PC-3 (cell line): ENCODE measurements around the gene C6orf89. TPM values are rescaled to one million over a fixed set of nuclear protein-coding genes. Genes with fewer than 3 reads are reported as not detected.
"Not testable (repeated sequence)": the region's sequence is repeated elsewhere in the genome, so short reads cannot be mapped to it uniquely, and the experiment has no call there.

Source experiments
- ATAC-seq: fragments of 200-7000 bp; cut with Tn5 transposase; 2 replicates; pipeline ENCODE4 v1.9.1; 2020; ENCODE audit warnings: mild to moderate bottlenecking, moderate library complexity
- BruUV-seq: library from RNA; stranded (reverse); fragments of 400-500 nt; replicated peaks from 2 replicates; lab custom pipeline; 2021; lab: Mats Ljungman, UMichigan
- CTCF ChIA-PET: fragments of 300-600 bp; sonication (Branson Sonifier 250); formaldehyde crosslinking; loops from one replicate; lab custom pipeline; 2022; ENCODE audit warnings: antibody characterized with exemption; lab: Charles Lee
- POLR2A ChIA-PET: fragments of 300-600 bp; sonication (Branson Sonifier 250); formaldehyde crosslinking; loops from one replicate; lab custom pipeline; 2022; ENCODE audit warnings: antibody characterized with exemption; ENCODE audit not compliant: unreplicated experiment; lab: Charles Lee
- DNase-seq: peaks from one replicate; pipeline ENCODE4 v3.0.0-alpha.2; 2015
- H2AFZ ChIP-seq: fragments of 300-600 bp; sonication (generic); 2 replicates; pipeline ENCODE4 v1.6.0; 2016; ENCODE audit warnings: antibody characterized with exemption, low read length
- H3F3A ChIP-seq: fragments of 300-600 bp; sonication (generic); one replicate; pipeline ENCODE4 v1.6.0; 2017; ENCODE audit warnings: antibody characterized with exemption, low read length, control low read depth, mild to moderate bottlenecking; ENCODE audit not compliant: unreplicated experiment
- H3K27ac ChIP-seq: fragments of 300-600 bp; sonication (generic); 2 replicates; pipeline ENCODE4 v1.5.1; 2016; ENCODE audit warnings: mild to moderate bottlenecking, low read length
- H3K27me3 ChIP-seq: fragments of 300-600 bp; sonication (generic); 2 replicates; pipeline ENCODE4 v1.6.1; 2016; ENCODE audit warnings: low read length, mixed read lengths
- H3K36me3 ChIP-seq: fragments of 300-600 bp; sonication (generic); 2 replicates; pipeline ENCODE4 v1.6.1; 2016; ENCODE audit warnings: low read depth, mixed run types, low read length, mixed read lengths
- H3K4me1 ChIP-seq: fragments of 300-600 bp; sonication (generic); 2 replicates; pipeline ENCODE4 v1.5.1; 2016; ENCODE audit warnings: low read length; ENCODE audit not compliant: insufficient read depth
- H3K4me2 ChIP-seq: fragments of 300-600 bp; sonication (generic); 2 replicates; pipeline ENCODE4 v1.6.0; 2016; ENCODE audit warnings: low read length
- H3K4me3 ChIP-seq: fragments of 300-600 bp; sonication (generic); 2 replicates; pipeline ENCODE4 v1.5.1; 2016; ENCODE audit warnings: mild to moderate bottlenecking, low read length, mixed read lengths
- H3K79me2 ChIP-seq: fragments of 300-600 bp; sonication (generic); 2 replicates; pipeline ENCODE4 v1.6.1; 2017; ENCODE audit warnings: low read length, mixed read lengths
- H3K9ac ChIP-seq: fragments of 300-600 bp; sonication (generic); 2 replicates; pipeline ENCODE4 v1.6.0; 2016; ENCODE audit warnings: mild to moderate bottlenecking, low read length
- H3K9me2 ChIP-seq: fragments of 300-600 bp; sonication (generic); replicated peaks from 2 replicates; pipeline ENCODE4 v1.6.1; 2016; ENCODE audit warnings: mixed run types, low read length, mixed read lengths
- H3K9me3 ChIP-seq: fragments of 300-600 bp; sonication (generic); 2 replicates; pipeline ENCODE4 v1.6.1; 2016; ENCODE audit warnings: low read length, mixed read lengths
- H4K20me1 ChIP-seq: fragments of 300-600 bp; sonication (generic); 2 replicates; pipeline ENCODE4 v1.6.1; 2016; ENCODE audit warnings: low read length, mixed read lengths
- CTCF ChIP-seq: fragments of 300-600 bp; sonication (generic); conservative IDR thresholded peaks from 2 replicates; pipeline ENCODE4 v1.5.1; 2017; ENCODE audit warnings: antibody characterized with exemption, low read depth, mild to moderate bottlenecking, low read length
- EZH2 ChIP-seq: fragments of 300-600 bp; sonication (generic); IDR thresholded peaks from one replicate; pipeline ENCODE4 v1.6.1; 2017; ENCODE audit warnings: antibody characterized with exemption, mild to moderate bottlenecking, low read length; ENCODE audit not compliant: unreplicated experiment
- EZH2phosphoT487 ChIP-seq: fragments of 300-600 bp; sonication (generic); IDR thresholded peaks from 2 replicates; pipeline ENCODE4 v1.6.1; 2018; ENCODE audit warnings: mild to moderate bottlenecking, antibody characterized with exemption, low read length, borderline replicate concordance
- intact Hi-C: fragments of 100-400 bp; cut with micrococcal nuclease; formaldehyde crosslinking; loops from 2 replicates; pipeline ENCODE4 v1.9.0; 2023
- total RNA-seq: library from RNA; depleted of rRNA; stranded (reverse); fragments of >200 nt; gene quantifications from 2 replicates; pipeline ENCODE4 v1.2.3, GENCODE V29; 2014

C6orf89 gene
- total RNA-seq, 1 experiment from 2014 or later, result 27.8 TPM

DNA sequence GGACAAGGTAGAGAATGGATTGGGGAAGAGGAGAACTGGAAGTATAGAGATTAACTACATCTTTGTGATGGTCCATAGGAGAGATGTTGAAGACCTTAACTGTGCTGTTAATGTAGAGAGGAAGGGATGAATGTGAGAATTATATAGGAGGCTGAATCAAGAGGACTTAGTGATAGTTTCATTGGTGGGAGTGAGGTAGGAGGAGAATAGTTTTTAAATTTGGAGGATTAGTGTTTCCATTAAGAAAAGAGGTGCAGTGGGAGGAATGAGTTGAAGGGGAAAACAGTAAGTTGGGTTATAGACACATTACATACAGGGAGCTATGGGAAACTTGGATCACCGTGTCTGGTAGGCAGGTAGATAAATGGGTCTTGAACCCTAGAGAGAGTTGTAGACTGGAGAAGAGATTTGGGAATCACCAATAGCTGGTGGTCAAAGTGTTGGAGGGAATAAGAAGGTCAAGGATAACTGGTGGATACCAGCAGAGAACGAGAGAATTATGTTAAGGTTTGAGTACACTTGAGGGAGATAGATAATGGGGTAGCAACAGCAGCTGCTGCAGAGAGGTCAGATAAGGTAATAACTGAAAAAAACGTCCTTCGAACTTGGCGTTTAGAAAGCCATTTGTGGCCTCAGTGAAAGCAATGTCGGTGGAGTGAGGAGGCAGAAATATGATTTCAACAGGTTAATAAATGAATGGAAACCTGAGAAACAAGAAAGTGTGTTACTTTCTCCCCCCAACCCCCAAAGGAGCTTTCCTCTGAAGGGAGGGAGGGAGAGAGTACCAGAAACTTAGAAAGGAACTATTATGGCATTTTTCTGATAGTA is 3.1 kb downstream of the C6orf89 start:
- no peaks in the 10 kb centered on the region for H3F3A ChIP-seq
- H2AFZ ChIP-seq, result no peak overlapping the region
- H3K79me2 ChIP-seq, result peaks cover 27% of the 10 kb centered on the region
- H3K27ac ChIP-seq, result no peak overlapping the region
- POLR2A ChIA-PET, result interaction anchor here (0.6 kb wide), 1 partner anchor 354 kb away, joined by 16 read pairs; no protein-coding TSS in a partner anchor
- no peak overlapping the region for H3K9ac ChIP-seq
- intact Hi-C loops, result loop anchor here (10.0 kb wide), 2 partner anchors 96 to 316 kb away; partner anchors contain the start of gene MTCH1
- ATAC-seq, result no peak
- peaks cover 11% of the 10 kb centered on the region for H3K4me1 ChIP-seq
- H3K9me2 ChIP-seq, result no peaks in the 10 kb centered on the region
- DNase-seq, result no peak
- TF ChIP-seq EZH2phosphoT487 (no peak), CTCF (no peak), EZH2 (no peak)
- no peaks in the 10 kb centered on the region for H3K36me3 ChIP-seq
- H4K20me1 ChIP-seq, result no peaks in the 10 kb centered on the region
- no peaks in the 10 kb centered on the region for H3K9me3 ChIP-seq
- no TSS peak for BruUV-seq
- H3K27me3 ChIP-seq, result no peaks in the 10 kb centered on the region
- no peak overlapping the region for H3K4me2 ChIP-seq
- H3K4me3 ChIP-seq, result no peak overlapping the region
- CTCF ChIA-PET, result interaction anchor here (0.6 to 0.7 kb wide), 2 partner anchors 25 to 279 kb away, joined by 3 to 4 read pairs; no protein-coding TSS in a partner anchor

GRCh38 chr6:36890112-36890663 is 4.4 kb downstream of the C6orf89 start:
- H3K9ac ChIP-seq, result no peak overlapping the region
- BruUV-seq, result no TSS peak
- CTCF ChIA-PET, result interaction anchor here (0.6 kb wide), 1 partner anchor 24 kb away, joined by 4 read pairs; no protein-coding TSS in a partner anchor
- no peak overlapping the region for H3K4me3 ChIP-seq
- TF ChIP-seq CTCF (no peak), EZH2 (no peak), EZH2phosphoT487 (no peak)
- no peaks in the 10 kb centered on the region for H3K27me3 ChIP-seq
- DNase-seq (no peak), ATAC-seq (no peak)
- no peaks in the 10 kb centered on the region; the same call in 1 of the 2 replicates for H3K36me3 ChIP-seq
- H3F3A ChIP-seq, result no peaks in the 10 kb centered on the region
- no peak overlapping the region for H3K27ac ChIP-seq
- H3K79me2 ChIP-seq, result peaks cover 27% of the 10 kb centered on the region
- POLR2A ChIA-PET, result no interaction called here
- H3K9me2 ChIP-seq, result no peaks in the 10 kb centered on the region
- intact Hi-C loops, result no loop called here
- H2AFZ ChIP-seq, result no peak overlapping the region
- H3K4me2 ChIP-seq, result no peak overlapping the region
- H3K4me1 ChIP-seq, result peaks cover 10% of the 10 kb centered on the region
- no peaks in the 10 kb centered on the region for H4K20me1 ChIP-seq
- no peaks in the 10 kb centered on the region for H3K9me3 ChIP-seq

DNA sequence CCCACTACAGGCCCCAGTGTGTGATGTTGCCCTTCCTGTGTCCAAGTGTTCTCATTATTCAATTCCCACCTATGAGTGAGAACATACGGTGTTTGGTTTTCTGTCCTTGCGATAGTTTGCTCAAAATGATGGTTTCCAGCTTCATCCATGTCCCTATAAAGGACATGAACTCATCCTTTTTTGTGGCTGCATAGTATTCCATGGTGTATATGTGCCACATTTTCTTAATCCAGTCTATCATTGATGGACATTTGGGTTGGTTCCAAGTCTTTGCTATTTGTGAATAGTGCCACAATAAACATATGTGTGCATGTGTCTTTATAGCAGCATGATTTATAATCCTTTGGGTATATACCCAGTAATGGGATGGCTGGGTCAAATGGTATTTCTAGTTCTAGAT is 5.4 kb downstream of the C6orf89 start:
- H3K4me2 ChIP-seq, intact Hi-C loops, H3K9me3 ChIP-seq, H3K27me3 ChIP-seq, H4K20me1 ChIP-seq, H3K4me1 ChIP-seq, H3K27ac ChIP-seq, BruUV-seq, H3K9me2 ChIP-seq, ATAC-seq, H3K36me3 ChIP-seq, POLR2A ChIA-PET, DNase-seq, H3F3A ChIP-seq, H3K9ac ChIP-seq, H2AFZ ChIP-seq, CTCF ChIA-PET, H3K4me3 ChIP-seq: not testable (repeated sequence)
- peaks cover 23% of the 10 kb centered on the region for H3K79me2 ChIP-seq
